Fibroblast of skin of left quadriceps (primary cell): ENCODE measurements around the gene DRC1.

Experiments used
- DNase-seq, 2 experiments: peaks; one replicate each; pipeline ENCODE4 v3.0.0-alpha.2; 2013; ENCODE audit warnings: low read depth in 2 of 2

DRC1 gene

GRCh38 chr2:26492749-26493515 lies 91.2 kb downstream of the DRC1 start:
- DNase-seq = no peak

- no peak for DNase-seq
Measured at GRCh38 chr2:26493566-26493965, 91.8 kb downstream of the DRC1 start.

GRCh38 chr2:26494199-26494598 lies 92.5 kb downstream of the DRC1 start:
- no peak for DNase-seq

GRCh38 chr2:26494891-26495290 lies 93.2 kb downstream of the DRC1 start:
- DNase-seq = no peak

GRCh38 chr2:26495705-26496297 lies 94.1 kb downstream of the DRC1 start:
- DNase-seq = no peak

- no peak for DNase-seq
Measured at GRCh38 chr2:26500406-26500805, 98.7 kb downstream of the DRC1 start.

GRCh38 chr2:26503231-26503880 lies 101.6 kb downstream of the DRC1 start:
- peak; percentile 4 to 8 for DNase-seq

GRCh38 chr2:26504002-26504401 lies 102.3 kb downstream of the DRC1 start:
- no peak for DNase-seq

GRCh38 chr2:26506279-26506678 lies 104.6 kb downstream of the DRC1 start:
- no peak for DNase-seq
